HEK293 (cell line): ENCODE data around the gene PLCB1.

ENCODE experiments used
- CTCF ChIA-PET: fragments of 350-600 bp; formaldehyde crosslinking; extraction: SDS; loops from one replicate; lab custom pipeline; 2021; ENCODE audit warnings: antibody characterized with exemption; lab: Yijun Ruan, JAX
- POLR2A ChIA-PET: fragments of 300-600 bp; formaldehyde crosslinking; extraction: SDS; loops from one replicate; lab custom pipeline; 2020; ENCODE audit warnings: antibody characterized with exemption, inconsistent platforms; lab: Yijun Ruan, JAX
- H3K27ac ChIP-seq: fragments of 200-500 bp; sonication (Bioruptor generic); 2 replicates; pipeline ENCODE4 v1.5.1; 2014; ENCODE audit warnings: low read depth, low read length, control low read depth, inconsistent platforms; ENCODE audit errors: extremely low read depth
- H3K36me3 ChIP-seq, 2 experiments: fragments of 200-500 bp in 1 of 2; sonication (Bioruptor generic) in 1 of 2; 1 replicate in 1 of 2; 2 replicates in 1 of 2; pipeline ENCODE4 v1.5.1; 2014 to 2017; ENCODE audit warnings: inconsistent platforms in 2 of 2, low read length in 2 of 2; ENCODE audit not compliant: control insufficient read depth in 2 of 2, insufficient read depth in 1 of 2
- H3K4me1 ChIP-seq: fragments of 200-500 bp; sonication (Bioruptor generic); 2 replicates; pipeline ENCODE4 v1.5.1; 2014; ENCODE audit warnings: mild to moderate bottlenecking, low read length, inconsistent platforms; ENCODE audit not compliant: control insufficient read depth, insufficient read depth
- H3K4me3 ChIP-seq: 2 replicates; pipeline ENCODE4 v1.5.1; 2011; ENCODE audit warnings: low read depth, mild to moderate bottlenecking, control low read depth, low read length, moderate library complexity
- H3K9me3 ChIP-seq: fragments of 200-500 bp; sonication (Bioruptor generic); 2 replicates; pipeline ENCODE4 v1.5.1; 2014; ENCODE audit warnings: low read depth, low read length, inconsistent platforms; ENCODE audit not compliant: control insufficient read depth, insufficient read depth
- PATZ1 ChIP-seq: fragments of 450-650 bp; formaldehyde crosslinking; IDR thresholded peaks from 2 replicates; pipeline ENCODE4 v1.5.1; 2016; ENCODE audit warnings: missing biosample characterization, missing genetic modification characterization
- SCRT1 ChIP-seq: fragments of 450-650 bp; formaldehyde crosslinking; IDR thresholded peaks from 2 replicates; pipeline ENCODE4 v1.5.1; 2016; ENCODE audit warnings: missing biosample characterization, missing genetic modification characterization, borderline replicate concordance
- WT1 ChIP-seq: fragments of 450-650 bp; formaldehyde crosslinking; IDR thresholded peaks from 2 replicates; pipeline ENCODE4 v1.5.1; 2016; ENCODE audit warnings: missing biosample characterization, missing genetic modification characterization
- ZBTB48 ChIP-seq: fragments of 450-650 bp; formaldehyde crosslinking; IDR thresholded peaks from 2 replicates; pipeline ENCODE4 v1.5.1; 2016; ENCODE audit warnings: missing biosample characterization, missing genetic modification characterization
- ZBTB6 ChIP-seq: fragments of 450-650 bp; formaldehyde crosslinking; IDR thresholded peaks from 2 replicates; pipeline ENCODE4 v1.5.1; 2017; ENCODE audit warnings: missing biosample characterization, missing genetic modification characterization
- ZNF140 ChIP-seq: fragments of 450-650 bp; formaldehyde crosslinking; IDR thresholded peaks from 2 replicates; pipeline ENCODE4 v1.5.1; 2016; ENCODE audit warnings: missing biosample characterization, missing genetic modification characterization
- ZNF175 ChIP-seq: fragments of 450-650 bp; formaldehyde crosslinking; IDR thresholded peaks from 2 replicates; pipeline ENCODE4 v1.5.1; 2016; ENCODE audit warnings: missing biosample characterization, missing genetic modification characterization
- ZNF248 ChIP-seq: fragments of 450-650 bp; formaldehyde crosslinking; IDR thresholded peaks from 2 replicates; pipeline ENCODE4 v1.5.1; 2017; ENCODE audit warnings: missing biosample characterization, missing genetic modification characterization
- ZNF280D ChIP-seq: fragments of 450-650 bp; formaldehyde crosslinking; IDR thresholded peaks from 2 replicates; pipeline ENCODE4 v1.5.1; 2016; ENCODE audit warnings: missing biosample characterization, missing genetic modification characterization
- ZNF398 ChIP-seq: fragments of 450-650 bp; formaldehyde crosslinking; IDR thresholded peaks from 2 replicates; pipeline ENCODE4 v1.5.1; 2017; ENCODE audit warnings: missing biosample characterization, missing genetic modification characterization
- ZNF426 ChIP-seq: fragments of 450-650 bp; formaldehyde crosslinking; IDR thresholded peaks from 2 replicates; pipeline ENCODE4 v1.5.1; 2017; ENCODE audit warnings: missing biosample characterization, missing genetic modification characterization, mild to moderate bottlenecking, inconsistent platforms, moderate library complexity
- ZNF530 ChIP-seq: fragments of 450-650 bp; formaldehyde crosslinking; IDR thresholded peaks from 2 replicates; pipeline ENCODE4 v1.5.1; 2016; ENCODE audit warnings: low read depth, missing biosample characterization, missing genetic modification characterization
- ZNF560 ChIP-seq: fragments of 450-650 bp; formaldehyde crosslinking; IDR thresholded peaks from 2 replicates; pipeline ENCODE4 v1.5.1; 2017; ENCODE audit warnings: missing biosample characterization, missing genetic modification characterization, borderline replicate concordance
- ZNF561 ChIP-seq: fragments of 450-650 bp; IDR thresholded peaks from 2 replicates; pipeline ENCODE4 v1.5.1; 2018; ENCODE audit warnings: missing biosample characterization, missing genetic modification characterization, borderline replicate concordance
- ZNF623 ChIP-seq: fragments of 450-650 bp; formaldehyde crosslinking; IDR thresholded peaks from 2 replicates; pipeline ENCODE4 v1.5.1; 2016; ENCODE audit warnings: missing biosample characterization, missing genetic modification characterization
- ZNF670 ChIP-seq: fragments of 450-650 bp; formaldehyde crosslinking; IDR thresholded peaks from 2 replicates; pipeline ENCODE4 v1.5.1; 2016; ENCODE audit warnings: missing biosample characterization, missing genetic modification characterization, low read depth
- ZNF692 ChIP-seq: fragments of 450-650 bp; formaldehyde crosslinking; IDR thresholded peaks from 2 replicates; pipeline ENCODE4 v1.5.1; 2016; ENCODE audit warnings: missing biosample characterization, missing genetic modification characterization
- ZNF747 ChIP-seq: fragments of 450-650 bp; formaldehyde crosslinking; IDR thresholded peaks from 2 replicates; pipeline ENCODE4 v1.5.1; 2016; ENCODE audit warnings: missing biosample characterization, missing genetic modification characterization
- ZNF791 ChIP-seq: fragments of 450-650 bp; formaldehyde crosslinking; IDR thresholded peaks from 2 replicates; pipeline ENCODE4 v1.5.1; 2016; ENCODE audit warnings: missing biosample characterization, missing genetic modification characterization
- ZNF837 ChIP-seq: fragments of 450-650 bp; formaldehyde crosslinking; IDR thresholded peaks from 2 replicates; pipeline ENCODE4 v1.5.1; 2016; ENCODE audit warnings: missing biosample characterization, missing genetic modification characterization
- ZSCAN16 ChIP-seq: fragments of 450-650 bp; formaldehyde crosslinking; IDR thresholded peaks from 2 replicates; pipeline ENCODE4 v1.5.1; 2016; ENCODE audit warnings: missing biosample characterization, missing genetic modification characterization

The PLCB1 gene

GRCh38 chr20:8735674-8736073, 603.6 kb downstream of the PLCB1 start (continued):
- TF ChIP-seq ZNF280D (tag by site-specific recombination) (no peak), ZNF623 (tag by site-specific recombination) (no peak)

- H3K27ac ChIP-seq: no peak overlapping the region
- peaks cover 0 to 22% of the 10 kb centered on the region in 2 experiments; a peak in 2 of 3 replicates for H3K36me3 ChIP-seq
- no peaks in the 10 kb centered on the region for H3K4me1 ChIP-seq
- ChIA-PET CTCF (no interaction called here), POLR2A (no interaction called here)
- no peaks in the 10 kb centered on the region for H3K9me3 ChIP-seq
- H3K4me3 ChIP-seq: no peak overlapping the region
- TF ChIP-seq ZNF837 (tag by site-specific recombination): no peak
- TF ChIP-seq ZNF692: no peak
- TF ChIP-seq ZNF561 (tag by site-specific recombination): no peak
- TF ChIP-seq ZNF175 (tag by site-specific recombination): no peak
- TF ChIP-seq ZBTB6: no peak
- TF ChIP-seq ZNF791 (tag by site-specific recombination): no peak
- TF ChIP-seq WT1 (tag by site-specific recombination): no peak
- no peak for TF ChIP-seq ZNF747 (tag by site-specific recombination)
- TF ChIP-seq ZNF248 (tag by site-specific recombination): no peak
- TF ChIP-seq ZNF398: no peak
- no peak for TF ChIP-seq SCRT1 (tag by site-specific recombination)
- TF ChIP-seq ZNF530 (tag by site-specific recombination): no peak
- TF ChIP-seq ZNF670: no peak
- no peak for TF ChIP-seq ZNF560 (tag by site-specific recombination)
- no peak for TF ChIP-seq ZBTB48 (tag by site-specific recombination)
- no peak for TF ChIP-seq ZSCAN16 (tag by site-specific recombination)
- TF ChIP-seq ZNF140 (tag by site-specific recombination): no peak
- no peak for TF ChIP-seq ZNF426 (tag by site-specific recombination)
- no peak for TF ChIP-seq PATZ1
These were observed 608.2 kb downstream of the PLCB1 start for GRCh38 chr20:8740265-8740664.
